Progenitor cell of endocrine pancreas (in vitro differentiated cells): ENCODE results near the gene TMBIM1. TPM values are rescaled to one million over a fixed set of nuclear protein-coding genes. Genes with fewer than 3 reads are reported as not detected.

Experiments
- DNase-seq: peaks from one replicate; pipeline ENCODE4 v3.0.0; 2021; ENCODE audit warnings: low spot score; ENCODE audit not compliant: unreplicated experiment
- H3K27ac Mint-ChIP-seq: 2 replicates; pipeline ENCODE4 v1.8.0; 2021; ENCODE audit warnings: mild to moderate bottlenecking, moderate library complexity, mixed read lengths
- H3K27me3 Mint-ChIP-seq: 2 replicates; pipeline ENCODE4 v1.8.0; 2021; ENCODE audit warnings: mixed read lengths
- H3K36me3 Mint-ChIP-seq: 2 replicates; pipeline ENCODE4 v1.8.0; 2022; ENCODE audit warnings: mixed read lengths; ENCODE audit not compliant: insufficient read depth
- H3K4me1 Mint-ChIP-seq: 2 replicates; pipeline ENCODE4 v1.8.0; 2021; ENCODE audit warnings: low read depth, mixed read lengths
- H3K4me3 Mint-ChIP-seq: 2 replicates; pipeline ENCODE4 v1.8.0; 2021; ENCODE audit warnings: low read depth, mild to moderate bottlenecking, moderate library complexity, mixed read lengths
- H3K9me3 Mint-ChIP-seq: 2 replicates; pipeline ENCODE4 v1.8.0; 2021; ENCODE audit warnings: low read depth, mixed read lengths
- total RNA-seq: library from RNA; stranded (reverse); gene quantifications from 2 replicates; pipeline ENCODE4 v1.2.1, GENCODE V29; 2021
- TF ChIP-seq, protein P1 (sequence below): fragments of 200-600 bp; sonication (generic); IDR thresholded peaks from one replicate; pipeline ENCODE4 v1.5.0; 2021; ENCODE audit warnings: antibody characterized with exemption, mild to moderate bottlenecking; ENCODE audit not compliant: unreplicated experiment

The TMBIM1 gene
- total RNA-seq, 1 donor from 2014 or later, result 131 TPM

DNA sequence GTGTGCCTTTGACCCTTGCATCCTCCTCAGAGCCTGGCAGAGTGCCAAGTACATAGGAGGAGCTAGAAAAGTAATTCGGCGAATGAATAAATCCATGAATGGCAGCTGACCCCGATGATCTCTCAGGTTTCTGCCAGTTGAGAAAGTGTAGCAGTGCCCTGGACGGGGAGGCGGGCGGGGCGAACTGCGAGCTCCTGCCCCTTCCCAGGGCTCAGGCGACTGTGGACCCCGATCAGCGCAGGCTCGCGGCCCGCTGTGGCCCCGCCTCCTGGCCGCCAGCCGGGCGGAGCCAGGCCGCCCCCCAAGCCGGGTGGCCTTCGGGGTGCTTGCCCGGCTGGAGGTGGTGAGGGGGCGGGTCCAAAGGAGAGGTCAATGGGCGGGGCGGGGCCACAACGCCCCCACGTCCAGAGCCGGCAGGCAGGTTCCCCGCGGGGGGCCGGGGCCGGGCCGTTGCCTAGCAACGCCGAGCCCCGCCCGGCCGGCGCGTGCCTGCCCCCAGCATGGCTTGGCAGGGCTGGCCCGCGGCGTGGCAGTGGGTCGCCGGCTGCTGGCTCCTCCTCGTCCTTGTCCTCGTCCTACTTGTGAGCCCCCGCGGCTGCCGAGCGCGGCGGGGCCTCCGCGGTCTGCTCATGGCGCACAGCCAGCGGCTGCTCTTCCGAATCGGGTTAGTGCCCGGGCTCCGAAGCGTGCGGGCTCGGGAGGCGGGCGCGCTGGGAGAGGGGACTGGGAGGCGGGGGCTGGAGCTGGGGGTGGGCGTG is 30.6 kb upstream of the TMBIM1 start:
- Mint-ChIP-seq H3K36me3 (no peaks in the 10 kb centered on the region), H3K4me3 (peak overlapping the region; percentile 94), H3K27ac (peak overlapping the region; percentile 86), H3K27me3 (no peaks in the 10 kb centered on the region), H3K9me3 (no peaks in the 10 kb centered on the region), H3K4me1 (peaks cover 33% of the 10 kb centered on the region)
- TF ChIP-seq, protein P1, sequence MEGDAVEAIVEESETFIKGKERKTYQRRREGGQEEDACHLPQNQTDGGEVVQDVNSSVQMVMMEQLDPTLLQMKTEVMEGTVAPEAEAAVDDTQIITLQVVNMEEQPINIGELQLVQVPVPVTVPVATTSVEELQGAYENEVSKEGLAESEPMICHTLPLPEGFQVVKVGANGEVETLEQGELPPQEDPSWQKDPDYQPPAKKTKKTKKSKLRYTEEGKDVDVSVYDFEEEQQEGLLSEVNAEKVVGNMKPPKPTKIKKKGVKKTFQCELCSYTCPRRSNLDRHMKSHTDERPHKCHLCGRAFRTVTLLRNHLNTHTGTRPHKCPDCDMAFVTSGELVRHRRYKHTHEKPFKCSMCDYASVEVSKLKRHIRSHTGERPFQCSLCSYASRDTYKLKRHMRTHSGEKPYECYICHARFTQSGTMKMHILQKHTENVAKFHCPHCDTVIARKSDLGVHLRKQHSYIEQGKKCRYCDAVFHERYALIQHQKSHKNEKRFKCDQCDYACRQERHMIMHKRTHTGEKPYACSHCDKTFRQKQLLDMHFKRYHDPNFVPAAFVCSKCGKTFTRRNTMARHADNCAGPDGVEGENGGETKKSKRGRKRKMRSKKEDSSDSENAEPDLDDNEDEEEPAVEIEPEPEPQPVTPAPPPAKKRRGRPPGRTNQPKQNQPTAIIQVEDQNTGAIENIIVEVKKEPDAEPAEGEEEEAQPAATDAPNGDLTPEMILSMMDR, result no peak
- peak; percentile 77 for DNase-seq

- Mint-ChIP-seq H3K9me3 (no peaks in the 10 kb centered on the region), H3K36me3 (no peaks in the 10 kb centered on the region), H3K27ac (no peak overlapping the region)
Observed at GRCh38 chr2:218320704-218321336, 28.5 kb upstream of the TMBIM1 start.

DNA sequence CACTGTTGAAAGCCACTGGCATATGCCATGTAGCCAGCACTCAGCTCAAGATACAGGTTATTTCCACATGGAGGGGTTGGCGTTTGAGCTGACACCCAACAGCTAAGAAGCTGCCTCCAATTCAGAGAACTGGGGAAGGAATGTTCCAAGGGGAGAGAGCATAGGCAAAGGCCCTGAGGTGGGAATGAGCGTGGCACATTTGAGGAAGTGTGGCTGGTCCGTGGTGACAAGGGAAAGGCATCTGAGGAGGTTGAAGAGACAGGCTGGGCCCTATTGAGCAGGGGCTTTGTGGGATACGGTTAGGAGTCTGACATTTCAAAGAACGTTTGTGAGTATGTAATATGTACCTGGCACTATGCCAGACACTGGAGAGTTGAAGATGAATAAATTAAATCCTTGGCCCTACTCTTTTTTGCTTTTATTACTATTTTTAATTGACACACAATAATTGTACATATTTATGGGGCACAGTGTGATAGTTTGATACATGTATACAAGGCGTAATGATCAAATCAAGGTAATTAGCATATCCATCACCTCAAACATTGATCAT is 27.6 kb upstream of the TMBIM1 start:
- DNase-seq, result no peak
- Mint-ChIP-seq H3K27ac (no peak overlapping the region), H3K27me3 (no peaks in the 10 kb centered on the region), H3K36me3 (no peaks in the 10 kb centered on the region), H3K9me3 (no peaks in the 10 kb centered on the region), H3K4me3 (no peak overlapping the region), H3K4me1 (peaks cover 30% of the 10 kb centered on the region)
- TF ChIP-seq, protein P1, result no peak

More at GRCh38 chr2:218320704-218321336, 28.5 kb upstream of the TMBIM1 start:
- TF ChIP-seq, protein P1, result no peak
- Mint-ChIP-seq H3K4me1 (peaks cover 30% of the 10 kb centered on the region), H3K4me3 (peak overlapping the region; percentile 15), H3K27me3 (no peaks in the 10 kb centered on the region)
- DNase-seq, result no peak

- H3K4me1 Mint-ChIP-seq, result peaks cover 21% of the 10 kb centered on the region
- H3K4me3 Mint-ChIP-seq, result no peak overlapping the region
- H3K27ac Mint-ChIP-seq, result no peak overlapping the region
- no peak for DNase-seq
- no peaks in the 10 kb centered on the region for H3K9me3 Mint-ChIP-seq
- H3K27me3 Mint-ChIP-seq, result no peaks in the 10 kb centered on the region
- TF ChIP-seq, protein P1, result no peak
- no peaks in the 10 kb centered on the region for H3K36me3 Mint-ChIP-seq
Observed at GRCh38 chr2:218318241-218318640, 25.9 kb upstream of the TMBIM1 start.

- Mint-ChIP-seq H3K9me3 (no peaks in the 10 kb centered on the region), H3K27ac (no peak overlapping the region), H3K27me3 (no peaks in the 10 kb centered on the region), H3K36me3 (no peaks in the 10 kb centered on the region), H3K4me3 (no peak overlapping the region), H3K4me1 (peaks cover 23% of the 10 kb centered on the region)
- no peak for DNase-seq
- TF ChIP-seq, protein P1, result no peak
Observed at GRCh38 chr2:218317835-218318234, 25.5 kb upstream of the TMBIM1 start.
